H9 (cell line): ENCODE results near the gene CHCHD6. TPM values are rescaled to one million over a fixed set of nuclear protein-coding genes. Genes with fewer than 3 reads are reported as not detected.

Experiments used
- DNase-seq: peaks from one replicate; pipeline ENCODE4 v3.0.0-alpha.2; 2017
- H2AFZ ChIP-seq: one replicate; pipeline ENCODE4 v1.6.1; 2013; ENCODE audit warnings: mild to moderate bottlenecking, low read length, control low read depth, moderate library complexity
- H2AK5ac ChIP-seq: 2 replicates; pipeline ENCODE4 v1.6.1; 2013; ENCODE audit warnings: low read length, control low read depth, mixed read lengths; ENCODE audit not compliant: insufficient read length
- H2BK120ac ChIP-seq: one replicate; pipeline ENCODE4 v1.6.1; 2013; ENCODE audit warnings: low read depth, mild to moderate bottlenecking, low read length, control low read depth, inconsistent platforms; ENCODE audit not compliant: poor library complexity, severe bottlenecking
- H2BK12ac ChIP-seq: 2 replicates; pipeline ENCODE4 v1.6.1; 2013; ENCODE audit warnings: low read length, control low read depth, mixed read lengths, low read depth; ENCODE audit not compliant: insufficient read length
- H2BK15ac ChIP-seq: 2 replicates; pipeline ENCODE4 v1.6.1; 2013; ENCODE audit warnings: low read depth, low read length, control low read depth
- H2BK20ac ChIP-seq: one replicate; pipeline ENCODE4 v1.6.1; 2013; ENCODE audit warnings: low read depth, mild to moderate bottlenecking, low read length, control low read depth, inconsistent platforms; ENCODE audit not compliant: poor library complexity, severe bottlenecking
- H2BK5ac ChIP-seq: 2 replicates; pipeline ENCODE4 v1.6.1; 2013; ENCODE audit warnings: low read length, control low read depth, mixed read lengths; ENCODE audit not compliant: insufficient read length
- H3K14ac ChIP-seq: 2 replicates; pipeline ENCODE4 v1.6.1; 2013; ENCODE audit warnings: low read length, control low read depth; ENCODE audit not compliant: insufficient read depth
- H3K18ac ChIP-seq: 2 replicates; pipeline ENCODE4 v1.6.1; 2013; ENCODE audit warnings: low read depth, mild to moderate bottlenecking, mixed read lengths, low read length, control low read depth; ENCODE audit not compliant: insufficient read length
- H3K23ac ChIP-seq: 2 replicates; pipeline ENCODE4 v1.6.1; 2013; ENCODE audit warnings: low read length, control low read depth, mixed read lengths, low read depth; ENCODE audit not compliant: insufficient read length
- H3K23me2 ChIP-seq: 2 replicates; pipeline ENCODE4 v1.6.1; 2013; ENCODE audit warnings: low read depth, mild to moderate bottlenecking, mixed read lengths, low read length, control low read depth; ENCODE audit not compliant: insufficient read length, poor library complexity, severe bottlenecking
- H3K27ac ChIP-seq: 2 replicates; pipeline ENCODE4 v1.5.1; 2013; ENCODE audit warnings: low read length, control low read depth, mixed read lengths, low read depth; ENCODE audit not compliant: insufficient read length
- H3K27me3 ChIP-seq: 2 replicates; pipeline ENCODE4 v1.6.1; 2013; ENCODE audit warnings: low read length, control low read depth, inconsistent platforms; ENCODE audit not compliant: insufficient read depth
- H3K4ac ChIP-seq: 2 replicates; pipeline ENCODE4 v1.6.1; 2013; ENCODE audit warnings: low read depth, mild to moderate bottlenecking, control low read depth, inconsistent platforms, low read length, moderate library complexity
- H3K4me1 ChIP-seq: 2 replicates; pipeline ENCODE4 v1.6.1; 2013; ENCODE audit warnings: low read length, control low read depth, inconsistent platforms; ENCODE audit not compliant: insufficient read depth
- H3K4me2 ChIP-seq: 2 replicates; pipeline ENCODE4 v1.6.1; 2013; ENCODE audit warnings: low read length, control low read depth, mixed read lengths; ENCODE audit not compliant: insufficient read length, insufficient read depth
- H3K56ac ChIP-seq: 2 replicates; pipeline ENCODE4 v1.6.1; 2013; ENCODE audit warnings: low read depth, mild to moderate bottlenecking, mixed read lengths, low read length, control low read depth; ENCODE audit not compliant: insufficient read length
- H3K79me1 ChIP-seq: 2 replicates; pipeline ENCODE4 v1.6.1; 2013; ENCODE audit warnings: low read depth, mild to moderate bottlenecking, moderate library complexity, low read length, control low read depth, inconsistent platforms; ENCODE audit not compliant: insufficient read depth, poor library complexity, severe bottlenecking
- H3K79me2 ChIP-seq: 2 replicates; pipeline ENCODE4 v1.6.1; 2013; ENCODE audit warnings: low read length, control low read depth, inconsistent platforms; ENCODE audit not compliant: insufficient read depth
- H3K9ac ChIP-seq: 2 replicates; pipeline ENCODE4 v1.6.1; 2013; ENCODE audit warnings: low read length, control low read depth, mixed read lengths; ENCODE audit not compliant: insufficient read length; ENCODE audit errors: extremely low read depth
- H3K9me3 ChIP-seq: one replicate; pipeline ENCODE4 v1.6.1; 2013; ENCODE audit warnings: low read depth, low read length, inconsistent platforms; ENCODE audit not compliant: control insufficient read depth
- H3T11ph ChIP-seq: one replicate; pipeline ENCODE4 v1.6.1; 2013; ENCODE audit warnings: mild to moderate bottlenecking, low read length, control low read depth, inconsistent platforms
- H4K20me1 ChIP-seq: one replicate; pipeline ENCODE4 v1.6.1; 2013; ENCODE audit not compliant: control insufficient read depth, insufficient read length, insufficient read depth
- H4K5ac ChIP-seq: 2 replicates; pipeline ENCODE4 v1.6.1; 2013; ENCODE audit warnings: low read depth, mild to moderate bottlenecking, mixed read lengths, low read length, control low read depth; ENCODE audit not compliant: insufficient read length
- H4K8ac ChIP-seq: replicated peaks from 2 replicates; pipeline ENCODE4 v1.6.1; 2013; ENCODE audit warnings: low read length, control low read depth, mixed read lengths, low read depth; ENCODE audit not compliant: insufficient read length
- H4K91ac ChIP-seq: 2 replicates; pipeline ENCODE4 v1.6.1; 2013; ENCODE audit warnings: low read depth, mild to moderate bottlenecking, moderate library complexity, mixed read lengths, low read length, control low read depth; ENCODE audit not compliant: insufficient read length
- H3K27ac Mint-ChIP-seq, 3 experiments: 2 replicates in 2 of 3; 3 replicates in 1 of 3; pipeline ENCODE4 v1.8.0; 2020 to 2021; ENCODE audit warnings: mixed read lengths in 3 of 3, mild to moderate bottlenecking in 1 of 3, moderate library complexity in 1 of 3
- H3K27me3 Mint-ChIP-seq: 2 replicates; pipeline ENCODE4 v1.8.0; 2021; ENCODE audit warnings: low read depth, mild to moderate bottlenecking, moderate library complexity, mixed read lengths
- H3K36me3 Mint-ChIP-seq, 3 experiments: 2 replicates in 2 of 3; 3 replicates in 1 of 3; pipeline ENCODE4 v1.8.0; 2020 to 2021; ENCODE audit warnings: low read depth in 3 of 3, mixed read lengths in 3 of 3; ENCODE audit not compliant: insufficient read depth in 1 of 3
- H3K4me1 Mint-ChIP-seq, 2 experiments: 2 replicates each; pipeline ENCODE4 v1.8.0; 2020; ENCODE audit warnings: mixed read lengths in 2 of 2
- H3K4me3 Mint-ChIP-seq, 2 experiments: 2 replicates in 1 of 2; 3 replicates in 1 of 2; pipeline ENCODE4 v1.8.0; 2020 to 2021; ENCODE audit warnings: mild to moderate bottlenecking in 2 of 2, mixed read lengths in 2 of 2, moderate library complexity in 1 of 2
- H3K9me3 Mint-ChIP-seq, 2 experiments: 2 replicates in 1 of 2; 3 replicates in 1 of 2; pipeline ENCODE4 v1.8.0; 2020; ENCODE audit warnings: mild to moderate bottlenecking in 2 of 2, mixed read lengths in 2 of 2, moderate library complexity in 1 of 2
- CTCF ChIP-seq: fragments of 200-600 bp; sonication (generic); conservative IDR thresholded peaks from 3 replicates; pipeline ENCODE4 v1.8.0; 2021; ENCODE audit warnings: antibody characterized with exemption, mild to moderate bottlenecking
- WGBS: extraction: QIAGEN DNeasy Blood & Tissue Kit; methylation state at CpG from one replicate; pipeline ENCODE4 v1.1.7; 2013; ENCODE audit warnings: missing lambda C conversion rate, low lambda C conversion rate, mixed read lengths; ENCODE audit not compliant: insufficient read length; ENCODE audit errors: extremely low coverage; 5-methylcytosine and 5-hydroxymethylcytosine counted together
- total RNA-seq: library from RNA; stranded (reverse); gene quantifications from 2 replicates; pipeline ENCODE4 v1.2.1, GENCODE V29; 2021

CHCHD6 gene
- total RNA-seq, 1 experiment from 2014 or later = 34.2 TPM

GRCh38 chr3:126921085-126921824 lies 217.2 kb downstream of the CHCHD6 start:
- no peaks in the 10 kb centered on the region for H3K4me1 ChIP-seq
- H3K79me1 ChIP-seq = no peaks in the 10 kb centered on the region
- H2BK20ac ChIP-seq = no peak overlapping the region
- H3K9me3 ChIP-seq = no peaks in the 10 kb centered on the region
- DNase-seq = no peak
- Mint-ChIP-seq H3K27me3 (no peaks in the 10 kb centered on the region; the same call in 1 of the 2 replicates), H3K36me3 (peaks cover 0 to 14% (median 13%) of the 10 kb centered on the region in 3 experiments; a peak in 6 of 7 replicates), H3K27ac (peak overlapping the region in 1 of 3 experiments; percentile 62; a peak in 1 of 7 replicates), H3K9me3 (peaks cover 11 to 12% of the 10 kb centered on the region in 2 experiments; a peak in 4 of 5 replicates), H3K4me1 (0 out of 4 replicates have a peak, but pooled peaks cover 0 to 2% of the 10 kb centered on the region in 2 experiments), H3K4me3 (no peak overlapping the region)
- no peak overlapping the region for H2AK5ac ChIP-seq
- H3K9ac ChIP-seq = no peak overlapping the region
- no peaks in the 10 kb centered on the region for H3K27me3 ChIP-seq
- no peaks in the 10 kb centered on the region for H3K23me2 ChIP-seq
- no peak overlapping the region for H4K5ac ChIP-seq
- no peaks in the 10 kb centered on the region for H3K79me2 ChIP-seq
- H3K27ac ChIP-seq = no peak overlapping the region
- no peak overlapping the region for H3K4ac ChIP-seq
- H3K23ac ChIP-seq = no peak overlapping the region
- H4K20me1 ChIP-seq = no peaks in the 10 kb centered on the region
- H2BK5ac ChIP-seq = no peak overlapping the region
- TF ChIP-seq CTCF = no peak
- no peak overlapping the region for H3K14ac ChIP-seq
- no peak overlapping the region for H3K18ac ChIP-seq
- WGBS = no CpG with 5 or more reads among the region's 5 CpGs
- no peak overlapping the region for H4K8ac ChIP-seq
- no peak overlapping the region for H2BK120ac ChIP-seq
- no peak overlapping the region for H3K56ac ChIP-seq
- no peak overlapping the region for H4K91ac ChIP-seq
- no peak overlapping the region for H3T11ph ChIP-seq
- no peak overlapping the region for H2BK15ac ChIP-seq
- H2BK12ac ChIP-seq = no peak overlapping the region
- no peak overlapping the region for H3K4me2 ChIP-seq
- no peak overlapping the region for H2AFZ ChIP-seq
